Endothelial cell (in vitro differentiated cells): Measurements from ENCODE around the gene KCNIP1. TPM values are rescaled to one million over a fixed set of nuclear protein-coding genes. Genes with fewer than 3 reads are reported as not detected.
"Not testable (repeated sequence)": the region's sequence is repeated elsewhere in the genome, so short reads cannot be mapped to it uniquely, and the experiment has no call there.

Experiments used
- DNase-seq: peaks from one replicate; pipeline ENCODE4 v3.0.0; 2021; ENCODE audit warnings: low spot score
- H3K27ac Mint-ChIP-seq: one replicate; pipeline ENCODE4 v1.8.0; 2021; ENCODE audit warnings: mixed read lengths, inconsistent platforms; ENCODE audit not compliant: unreplicated experiment
- H3K27me3 Mint-ChIP-seq: one replicate; pipeline ENCODE4 v1.8.0; 2021; ENCODE audit warnings: mild to moderate bottlenecking, moderate library complexity, mixed read lengths, inconsistent platforms; ENCODE audit not compliant: unreplicated experiment
- H3K36me3 Mint-ChIP-seq: one replicate; pipeline ENCODE4 v1.8.0; 2021; ENCODE audit warnings: mild to moderate bottlenecking, low read depth, mixed read lengths, inconsistent platforms; ENCODE audit not compliant: unreplicated experiment
- H3K4me1 Mint-ChIP-seq: one replicate; pipeline ENCODE4 v1.8.0; 2021; ENCODE audit warnings: mild to moderate bottlenecking, mixed read lengths, inconsistent platforms; ENCODE audit not compliant: unreplicated experiment
- H3K4me3 Mint-ChIP-seq: one replicate; pipeline ENCODE4 v1.8.0; 2021; ENCODE audit warnings: mild to moderate bottlenecking, mixed read lengths, inconsistent platforms; ENCODE audit not compliant: unreplicated experiment
- H3K9me3 Mint-ChIP-seq: one replicate; pipeline ENCODE4 v1.8.0; 2021; ENCODE audit warnings: mixed read lengths, inconsistent platforms; ENCODE audit not compliant: unreplicated experiment
- total RNA-seq: library from RNA; stranded (reverse); fragmentation: NEBNext Ultra II Directional; extraction: Animal tissue kit (Norgen Biotek cat#: 25700); gene quantifications from one replicate; pipeline ENCODE4 v1.2.1, GENCODE V29; 2021; ENCODE audit not compliant: unreplicated experiment
- TF ChIP-seq, protein P1 (sequence below): fragments of 200-600 bp; sonication (generic); IDR thresholded peaks from one replicate; pipeline ENCODE4 v1.5.0; 2021; ENCODE audit warnings: antibody characterized with exemption; ENCODE audit not compliant: unreplicated experiment

The KCNIP1 gene
- total RNA-seq, 1 donor from 2014 or later: 6.1 TPM

DNA sequence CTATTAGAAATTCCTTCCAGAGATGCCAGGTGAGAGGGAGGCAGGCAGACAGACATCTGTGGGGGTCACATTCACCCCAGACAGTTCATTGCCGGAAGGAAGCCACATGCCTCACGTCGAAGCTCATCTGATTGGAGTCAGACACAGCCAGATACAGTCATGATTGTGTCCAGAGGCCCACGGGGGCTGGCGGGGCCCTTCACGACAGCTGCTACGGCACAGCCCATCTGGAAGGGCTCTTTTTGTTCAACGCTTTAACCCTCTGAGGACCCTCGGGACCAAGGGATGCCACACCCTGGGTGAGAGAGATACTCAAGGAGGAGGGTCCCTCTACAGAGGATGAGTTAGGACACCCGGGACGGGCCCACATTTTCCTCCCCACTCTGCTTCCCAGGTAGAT lies 247.8 kb downstream of the KCNIP1 start:
- Mint-ChIP-seq H3K27ac (no peak overlapping the region), H3K36me3 (no peaks in the 10 kb centered on the region), H3K4me1 (peaks cover 38% of the 10 kb centered on the region), H3K4me3 (no peak overlapping the region), H3K9me3 (no peaks in the 10 kb centered on the region), H3K27me3 (peaks cover 8% of the 10 kb centered on the region)
- TF ChIP-seq, protein P1, sequence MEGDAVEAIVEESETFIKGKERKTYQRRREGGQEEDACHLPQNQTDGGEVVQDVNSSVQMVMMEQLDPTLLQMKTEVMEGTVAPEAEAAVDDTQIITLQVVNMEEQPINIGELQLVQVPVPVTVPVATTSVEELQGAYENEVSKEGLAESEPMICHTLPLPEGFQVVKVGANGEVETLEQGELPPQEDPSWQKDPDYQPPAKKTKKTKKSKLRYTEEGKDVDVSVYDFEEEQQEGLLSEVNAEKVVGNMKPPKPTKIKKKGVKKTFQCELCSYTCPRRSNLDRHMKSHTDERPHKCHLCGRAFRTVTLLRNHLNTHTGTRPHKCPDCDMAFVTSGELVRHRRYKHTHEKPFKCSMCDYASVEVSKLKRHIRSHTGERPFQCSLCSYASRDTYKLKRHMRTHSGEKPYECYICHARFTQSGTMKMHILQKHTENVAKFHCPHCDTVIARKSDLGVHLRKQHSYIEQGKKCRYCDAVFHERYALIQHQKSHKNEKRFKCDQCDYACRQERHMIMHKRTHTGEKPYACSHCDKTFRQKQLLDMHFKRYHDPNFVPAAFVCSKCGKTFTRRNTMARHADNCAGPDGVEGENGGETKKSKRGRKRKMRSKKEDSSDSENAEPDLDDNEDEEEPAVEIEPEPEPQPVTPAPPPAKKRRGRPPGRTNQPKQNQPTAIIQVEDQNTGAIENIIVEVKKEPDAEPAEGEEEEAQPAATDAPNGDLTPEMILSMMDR: no peak
- DNase-seq: no peak

DNA sequence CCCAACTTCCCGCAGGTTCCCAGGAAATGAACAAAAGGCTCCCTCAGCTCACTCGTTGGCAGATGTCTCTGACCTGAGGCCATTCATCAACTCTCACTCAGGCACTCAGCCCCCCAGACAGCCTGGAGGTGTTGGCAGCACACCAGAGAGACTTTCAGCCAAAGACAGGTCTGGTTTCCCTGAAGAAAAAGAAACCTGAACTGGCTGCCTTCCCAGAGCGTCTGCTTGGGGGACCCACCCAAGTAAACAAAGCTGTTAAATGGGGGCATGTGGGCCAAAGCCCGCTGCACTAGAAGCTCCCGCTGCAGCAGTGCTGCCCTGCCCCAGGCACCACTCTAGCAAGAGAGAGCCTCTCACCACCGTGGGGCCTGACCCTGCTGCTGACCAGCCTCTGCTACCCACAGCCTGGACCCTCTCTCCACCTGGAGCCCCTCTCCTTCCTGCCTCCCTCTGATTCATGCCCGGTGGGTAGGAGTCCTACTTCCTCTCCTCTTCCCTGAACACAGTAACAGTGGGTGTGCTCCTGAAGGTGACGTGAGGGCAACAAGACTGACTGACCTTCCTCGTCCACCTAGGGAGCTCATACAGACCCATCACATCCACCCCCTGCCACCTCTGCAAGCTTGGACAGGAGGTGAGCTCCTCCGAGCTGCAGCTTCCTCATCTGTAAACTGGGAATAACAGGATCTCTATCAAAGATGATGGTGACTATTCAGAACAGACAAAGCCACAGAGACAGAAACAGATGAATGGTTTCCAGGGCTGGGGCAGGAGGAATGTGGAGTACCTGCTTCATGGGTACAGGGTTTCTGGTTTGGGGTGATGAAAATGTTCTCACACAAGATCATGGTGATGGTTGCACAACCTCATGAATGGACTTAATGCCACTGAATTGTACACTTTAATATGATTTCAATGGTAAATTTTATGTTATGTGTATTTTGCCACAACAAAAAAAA lies 248.7 kb downstream of the KCNIP1 start:
- Mint-ChIP-seq H3K36me3 (no peaks in the 10 kb centered on the region), H3K27me3 (no peaks in the 10 kb centered on the region), H3K4me1 (peaks cover 35% of the 10 kb centered on the region), H3K9me3 (no peaks in the 10 kb centered on the region), H3K4me3 (no peak overlapping the region), H3K27ac (peak overlapping the region; percentile 73)
- DNase-seq: no peak
- TF ChIP-seq, protein P1: no peak

DNA sequence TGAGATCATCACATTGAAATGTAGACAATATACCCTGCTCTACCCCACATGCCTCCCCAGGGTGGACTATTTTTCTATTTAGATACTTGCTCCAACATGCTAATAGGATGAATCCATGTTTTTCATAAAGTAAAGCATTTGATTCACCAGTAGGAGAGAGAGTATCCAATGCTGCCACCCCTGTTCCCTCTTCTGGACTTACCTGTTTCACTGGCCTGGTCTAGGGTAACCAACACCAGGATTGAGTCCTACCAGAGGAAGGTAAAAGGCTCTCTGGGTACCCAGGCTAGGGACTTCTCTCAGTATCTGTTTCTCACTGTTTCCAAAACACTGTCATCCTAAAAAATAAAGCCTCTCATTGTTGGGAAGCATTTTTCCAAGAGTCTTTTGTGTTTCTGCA lies 249.5 kb downstream of the KCNIP1 start:
- H3K4me1 Mint-ChIP-seq: peaks cover 33% of the 10 kb centered on the region
- no peak for DNase-seq
- no peak overlapping the region for H3K4me3 Mint-ChIP-seq
- H3K9me3 Mint-ChIP-seq: no peaks in the 10 kb centered on the region
- no peaks in the 10 kb centered on the region for H3K27me3 Mint-ChIP-seq
- no peaks in the 10 kb centered on the region for H3K36me3 Mint-ChIP-seq
- no peak overlapping the region for H3K27ac Mint-ChIP-seq
- TF ChIP-seq, protein P1: no peak

DNA sequence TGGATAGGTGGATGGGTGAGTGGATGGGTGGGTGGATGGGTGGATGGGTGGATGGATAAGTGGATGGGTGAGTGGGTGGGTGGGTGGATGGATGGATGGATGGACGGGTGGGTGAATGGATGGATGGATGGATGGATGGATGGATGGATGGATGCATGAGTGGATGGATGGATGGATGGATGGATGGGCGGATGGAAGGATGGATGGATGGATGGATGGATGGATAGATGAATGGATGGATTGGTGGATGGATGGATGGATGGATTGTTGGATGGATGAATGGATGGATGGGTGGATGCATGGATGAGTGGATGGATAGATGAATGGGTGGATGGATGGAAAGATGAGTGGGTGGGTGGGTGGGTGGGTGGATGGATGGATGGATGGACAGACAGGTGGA lies 250.7 kb downstream of the KCNIP1 start:
- not testable (repeated sequence) for H3K4me3 Mint-ChIP-seq, H3K27me3 Mint-ChIP-seq, H3K36me3 Mint-ChIP-seq, H3K9me3 Mint-ChIP-seq, DNase-seq, H3K27ac Mint-ChIP-seq
- peaks cover 28% of the 10 kb centered on the region for H3K4me1 Mint-ChIP-seq

DNA sequence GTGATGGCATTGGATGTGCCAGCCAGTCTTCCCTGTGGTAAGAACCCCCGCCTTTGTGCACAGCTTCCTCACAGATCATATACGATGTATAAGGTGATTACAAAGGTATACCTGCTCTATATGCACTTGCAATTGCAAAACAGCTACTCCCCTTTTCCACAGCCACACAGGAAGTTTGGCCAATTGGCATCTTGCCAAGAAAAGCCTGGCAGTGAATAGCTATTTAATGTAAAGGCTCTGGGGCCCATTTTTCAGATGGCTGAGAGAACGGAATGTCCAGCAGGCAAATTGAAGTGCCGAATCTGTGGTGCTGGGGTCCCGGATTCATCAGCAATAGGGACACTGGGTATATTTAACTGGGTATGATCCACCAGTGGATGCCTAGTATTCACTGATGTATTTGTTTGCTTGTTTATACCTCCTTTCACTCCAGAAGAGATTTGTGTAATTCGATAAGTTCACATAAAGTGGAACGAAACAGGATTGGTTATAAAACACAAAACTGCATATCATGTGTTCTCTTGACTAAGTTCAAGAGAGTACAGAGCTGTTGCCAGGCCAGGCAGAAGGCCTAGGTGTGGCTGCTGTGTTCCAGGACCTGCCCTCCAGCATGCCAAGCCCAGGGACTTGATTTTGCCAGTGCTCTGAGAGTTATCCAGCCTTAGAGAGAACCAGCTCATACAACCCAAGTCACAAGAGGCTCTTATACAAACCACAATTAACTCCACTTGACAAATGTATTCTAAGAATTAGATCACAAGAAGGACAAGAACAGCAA lies 252.0 kb downstream of the KCNIP1 start:
- Mint-ChIP-seq H3K4me3 (no peak overlapping the region), H3K9me3 (no peaks in the 10 kb centered on the region), H3K27me3 (peaks cover 3% of the 10 kb centered on the region), H3K36me3 (peaks cover 8% of the 10 kb centered on the region), H3K4me1 (peaks cover 32% of the 10 kb centered on the region), H3K27ac (no peak overlapping the region)
- DNase-seq: no peak
- TF ChIP-seq, protein P1: no peak
